HS-27A (cell line): ENCODE results near the gene SCYGR4.
"Not testable (repeated sequence)": the region's sequence is repeated elsewhere in the genome, so short reads cannot be mapped to it uniquely, and the experiment has no call there.

ENCODE experiments used
- DNase-seq: peaks from one replicate; pipeline ENCODE4 v3.0.0-alpha.2; 2012; ENCODE audit warnings: low read depth, missing footprints

The SCYGR4 gene

GRCh38 chr2:227617316-227618230, at the start of gene SCYGR4:
TSS of gene SCYGR4 (plus strand) at chr2:227617498. CDS start at chr2:227617498, 0 bp downstream.
- DNase-seq, result no peak

GRCh38 chr2:227568852-227569169, 48.5 kb upstream of the SCYGR4 start:
- no peak for DNase-seq

GRCh38 chr2:227570615-227571014, 46.7 kb upstream of the SCYGR4 start:
- no peak for DNase-seq

GRCh38 chr2:227576110-227576509, 41.2 kb upstream of the SCYGR4 start:
- DNase-seq, result no peak

GRCh38 chr2:227576812-227577211, 40.5 kb upstream of the SCYGR4 start:
- DNase-seq, result no peak

GRCh38 chr2:227577555-227577954, 39.7 kb upstream of the SCYGR4 start:
- DNase-seq, result no peak

- no peak for DNase-seq
These were observed 38.7 kb upstream of the SCYGR4 start for GRCh38 chr2:227578642-227579041.

- no peak for DNase-seq
These were observed 37.5 kb upstream of the SCYGR4 start for GRCh38 chr2:227579791-227580190.

GRCh38 chr2:227582369-227582768, 34.9 kb upstream of the SCYGR4 start:
- no peak for DNase-seq

GRCh38 chr2:227592694-227593387, 24.5 kb upstream of the SCYGR4 start:
- no peak for DNase-seq

GRCh38 chr2:227595797-227596196, 21.5 kb upstream of the SCYGR4 start:
- DNase-seq, result no peak

GRCh38 chr2:227597036-227597435, 20.3 kb upstream of the SCYGR4 start:
- DNase-seq, result no peak

- DNase-seq, result no peak
These were observed 19.3 kb upstream of the SCYGR4 start for GRCh38 chr2:227597998-227598397.

GRCh38 chr2:227598835-227599503, 18.3 kb upstream of the SCYGR4 start, which contains the start of gene SCYGR2:
TSS of gene SCYGR2 (plus strand) at chr2:227598893. CDS start at chr2:227598893, 0 bp downstream.
- DNase-seq, result not testable (repeated sequence)

GRCh38 chr2:227602358-227602757, 14.9 kb upstream of the SCYGR4 start:
- DNase-seq, result no peak

GRCh38 chr2:227606476-227606875, 10.8 kb upstream of the SCYGR4 start:
- DNase-seq, result no peak

- DNase-seq, result no peak
These were observed 9.4 kb upstream of the SCYGR4 start for GRCh38 chr2:227607941-227608340.

GRCh38 chr2:227608561-227609338, 8.5 kb upstream of the SCYGR4 start:
- DNase-seq, result no peak

- no peak for DNase-seq
These were observed 7.2 kb upstream of the SCYGR4 start for GRCh38 chr2:227610123-227610522.

- no peak for DNase-seq
These were observed 4.6 kb upstream of the SCYGR4 start for GRCh38 chr2:227612546-227613271.

- DNase-seq, result no peak
These were observed 4.0 kb upstream of the SCYGR4 start for GRCh38 chr2:227613272-227613660.
